Eye (tissue), 1 donor: ENCODE data around the gene GNG10.
A peak's percentile ranks its signal among the peaks of the same experiment; 100 is the strongest.
"Not testable (repeated sequence)": the region's sequence is repeated elsewhere in the genome, so short reads cannot be mapped to it uniquely, and the experiment has no call there.

Experiments
- DNase-seq: peaks from one replicate; pipeline ENCODE4 v3.0.0-alpha.2; 2015

The GNG10 gene

GRCh38 chr9:111661150-111661801, at the start of gene GNG10:
Gene GNG10, plus strand, starts transcription at chr9:111661605. Its CDS starts 30 bp downstream, at chr9:111661635.
- peak; percentile 86 for DNase-seq

DNA sequence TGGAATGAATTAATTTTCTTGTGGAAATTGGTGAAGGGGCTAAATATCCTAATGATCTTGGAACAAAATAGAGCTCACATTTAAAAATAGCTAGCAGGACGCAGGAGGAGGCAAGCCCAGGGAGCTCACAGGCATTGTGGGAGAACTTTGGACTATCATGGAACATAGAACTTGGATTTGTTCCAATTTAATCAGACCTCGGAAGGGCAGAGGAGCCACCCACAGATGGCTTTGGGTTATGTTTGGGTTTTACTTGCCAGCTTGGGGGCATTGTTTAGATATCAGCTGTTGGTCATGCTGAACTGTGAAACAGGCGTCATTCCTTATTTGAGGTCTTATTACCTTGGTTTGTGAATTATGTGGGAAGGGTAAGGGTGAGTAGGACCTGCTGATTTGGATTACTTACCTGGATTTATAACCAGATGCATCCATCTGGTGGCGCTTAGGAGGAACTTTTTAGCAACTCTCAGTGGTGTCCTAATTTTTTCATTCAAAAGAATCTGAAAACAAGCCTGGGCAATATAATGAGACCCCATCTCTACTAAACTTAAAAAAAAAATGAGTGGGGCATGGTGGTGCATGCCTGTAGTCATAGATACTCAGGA, 47.9 kb upstream of the GNG10 start:
- no peak for DNase-seq

DNA sequence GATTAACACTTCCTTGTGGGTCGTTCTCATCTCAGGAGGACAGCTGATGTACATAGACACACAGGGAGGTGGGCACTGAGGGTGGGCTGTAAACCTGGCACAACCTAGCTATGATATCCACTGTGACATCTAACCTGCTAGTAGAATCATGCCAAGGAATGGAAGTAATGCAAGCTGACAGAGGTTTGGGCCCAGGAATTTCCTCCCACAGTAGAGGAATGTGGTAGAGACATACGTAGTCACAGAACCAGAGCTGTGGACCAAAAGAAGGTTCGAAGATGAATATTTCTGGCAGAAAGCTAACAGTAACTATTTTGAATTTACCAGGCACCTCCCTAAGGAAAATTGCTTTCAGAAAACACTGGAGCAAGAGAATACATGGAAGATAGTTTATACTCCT, 45.5 kb upstream of the GNG10 start:
- no peak for DNase-seq

GRCh38 chr9:111617349-111617748, 44.1 kb upstream of the GNG10 start:
- DNase-seq: not testable (repeated sequence)

- DNase-seq: peak; percentile 53
Observed at GRCh38 chr9:111621895-111622480, 39.4 kb upstream of the GNG10 start.

GRCh38 chr9:111622626-111623025, 38.8 kb upstream of the GNG10 start:
- DNase-seq: no peak

- no peak for DNase-seq
Observed at GRCh38 chr9:111627260-111627963, 34.0 kb upstream of the GNG10 start.

- no peak for DNase-seq
Observed at GRCh38 chr9:111628411-111628810, 33.0 kb upstream of the GNG10 start.

DNA sequence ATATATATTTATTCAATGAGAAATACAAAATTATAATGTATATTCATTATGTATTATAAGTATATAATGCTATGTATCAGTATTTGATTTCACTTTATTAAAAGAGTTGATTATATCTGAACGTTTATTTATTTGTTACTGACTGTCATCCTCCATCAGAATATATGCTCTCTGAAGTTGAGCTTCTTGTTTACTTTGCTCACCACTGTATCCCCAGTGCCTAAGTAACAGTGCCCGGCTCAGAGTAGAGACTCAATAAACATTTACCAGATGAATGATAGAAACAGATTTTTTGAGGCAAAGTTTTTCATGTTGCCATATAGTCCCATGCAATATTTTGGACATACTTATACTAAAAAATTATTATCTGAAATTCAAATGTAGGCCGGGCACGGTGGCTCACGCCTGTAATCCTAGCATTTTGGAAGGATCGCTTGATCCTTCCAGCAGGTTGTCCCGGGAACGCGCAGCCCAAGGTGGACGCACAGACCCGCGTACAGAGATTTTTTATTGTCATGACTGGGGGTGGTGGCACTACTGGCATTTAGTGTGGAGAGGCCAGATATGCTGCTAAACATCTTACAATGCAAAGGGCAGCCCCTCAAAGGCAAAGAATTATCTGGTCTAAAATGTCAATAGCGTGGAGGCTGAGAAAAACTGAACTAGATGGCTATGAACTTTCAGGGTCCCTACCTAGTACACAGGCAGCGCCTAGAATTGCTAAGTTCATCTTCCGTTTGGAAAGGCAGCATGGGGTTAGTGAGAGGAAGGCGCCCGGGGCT, 31.0 kb upstream of the GNG10 start:
- DNase-seq: no peak

DNA sequence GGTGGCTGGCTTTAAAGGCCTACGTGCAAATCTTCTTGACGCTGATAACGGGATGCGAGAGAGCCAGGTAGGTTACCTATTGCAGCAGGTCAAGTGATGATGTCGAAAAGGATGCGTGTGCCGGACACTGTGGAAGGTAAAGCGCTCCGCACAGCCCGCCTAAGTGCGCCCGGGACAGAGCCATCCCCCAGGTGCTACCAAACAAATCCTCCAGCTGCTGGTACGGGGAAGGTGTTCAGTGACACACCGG, 30.5 kb upstream of the GNG10 start:
- DNase-seq: no peak

- peak; percentile 99 for DNase-seq
Observed at GRCh38 chr9:111631214-111631971, 30.0 kb upstream of the GNG10 start, which contains the start of gene DNAJC25. Gene DNAJC25, plus strand, starts transcription at chr9:111631334. Its CDS starts 74 bp downstream, at chr9:111631408.

- no peak for DNase-seq
Observed at GRCh38 chr9:111632060-111632459, 29.3 kb upstream of the GNG10 start.

DNA sequence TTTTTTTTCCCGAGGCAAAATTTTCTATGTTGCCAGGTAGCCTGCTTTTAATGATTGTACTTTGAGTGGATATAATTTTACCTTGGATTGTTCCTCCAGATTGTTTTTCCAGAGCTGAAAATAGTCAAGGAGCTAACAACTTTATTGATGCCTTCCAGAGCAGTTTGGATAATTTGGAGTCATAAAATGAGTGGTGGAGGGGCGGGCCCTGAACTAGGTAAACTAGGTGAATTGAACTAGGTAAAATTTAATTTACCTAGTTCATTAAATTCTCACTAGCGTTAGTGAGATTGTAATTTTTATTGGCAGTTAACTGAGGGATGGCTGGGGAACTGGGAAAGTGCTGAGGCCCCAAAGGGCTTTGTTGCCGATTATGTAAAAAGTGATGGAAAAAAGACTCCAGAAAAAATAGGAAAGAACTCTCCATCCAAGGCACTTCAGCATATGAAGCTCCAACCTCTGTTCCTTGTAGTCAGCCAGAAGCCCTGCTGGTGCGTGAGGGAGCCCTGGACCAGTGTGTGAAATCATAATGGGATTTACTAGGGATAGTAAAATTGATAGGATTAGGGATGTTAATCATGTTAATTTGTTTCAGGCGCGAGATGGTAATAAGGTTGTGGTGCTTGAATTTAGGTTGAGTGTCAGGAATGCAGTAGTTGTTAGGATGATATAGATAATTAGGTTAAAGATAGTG, 28.6 kb upstream of the GNG10 start:
- DNase-seq: no peak

GRCh38 chr9:111633389-111633736, 28.0 kb upstream of the GNG10 start:
- no peak for DNase-seq

DNA sequence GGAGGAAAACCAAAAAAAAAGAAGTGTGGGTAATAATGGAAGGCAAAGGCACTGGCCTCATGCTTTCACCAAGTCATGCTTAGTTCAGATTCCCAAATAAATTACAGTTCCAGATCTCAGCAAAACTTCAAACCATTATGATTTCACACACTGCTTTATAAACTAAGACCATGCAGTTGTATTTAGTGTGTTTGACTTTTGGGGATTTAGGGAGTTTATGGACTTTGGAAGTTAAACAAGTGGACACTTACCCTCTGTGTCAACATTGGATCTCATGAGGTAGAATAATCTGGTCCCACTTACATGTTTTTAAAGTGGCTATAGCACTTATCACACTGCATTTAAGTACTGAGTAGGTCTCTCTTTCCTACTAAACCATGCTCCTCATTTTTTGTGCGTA, 26.5 kb upstream of the GNG10 start:
- DNase-seq: no peak

DNA sequence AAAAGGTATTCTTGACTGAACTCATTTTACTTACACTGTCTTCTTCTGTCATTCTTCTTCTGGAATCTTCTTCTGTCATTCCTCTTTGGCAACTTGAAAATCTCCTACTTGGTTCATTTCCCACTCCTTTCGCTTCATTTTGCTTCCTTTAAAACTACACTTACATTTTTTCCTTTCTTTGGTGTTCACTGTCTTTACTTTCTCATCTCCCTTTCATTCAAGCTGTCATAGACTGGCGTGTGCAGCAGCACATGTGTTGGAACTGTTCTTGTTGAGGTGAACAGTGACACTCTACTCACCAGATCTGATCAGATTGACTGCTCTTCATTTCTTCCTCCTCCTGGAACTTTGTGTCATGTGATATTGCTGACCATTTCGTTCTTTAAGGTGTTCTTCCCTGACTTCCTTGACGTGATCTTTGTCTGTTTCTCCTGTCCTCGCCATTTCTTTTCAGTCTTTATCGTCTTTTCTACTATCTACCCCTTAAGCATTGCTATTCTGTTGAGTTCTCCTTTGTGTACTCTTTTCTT, 23.9 kb upstream of the GNG10 start:
- no peak for DNase-seq

DNA sequence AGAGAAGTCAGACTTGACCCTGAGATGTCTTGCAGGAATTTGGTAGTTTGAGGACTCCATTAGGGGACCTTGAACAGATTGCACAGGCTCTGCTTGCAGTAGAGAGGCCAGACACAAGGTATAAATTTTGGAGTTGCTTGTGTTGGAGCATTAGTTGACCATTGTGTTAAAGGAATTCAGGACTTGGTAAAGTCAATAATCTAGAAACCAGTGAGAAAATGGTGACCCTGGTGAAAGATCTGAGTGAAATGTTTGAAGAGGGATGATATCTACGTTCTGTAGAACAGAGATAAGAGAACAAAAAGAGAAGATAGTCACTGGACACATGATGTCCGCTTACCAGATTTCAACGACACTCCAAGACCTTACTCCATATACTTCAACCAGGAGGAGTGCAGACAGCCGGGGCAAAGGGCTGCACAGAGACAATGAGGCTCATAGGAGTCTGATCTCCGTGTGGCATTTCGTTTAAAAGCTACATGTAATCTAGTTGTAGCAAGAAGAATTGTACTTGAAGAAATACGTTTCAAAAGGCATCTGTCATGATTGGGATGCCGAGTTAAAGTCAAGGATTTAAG, 17.1 kb upstream of the GNG10 start:
- DNase-seq: no peak

DNA sequence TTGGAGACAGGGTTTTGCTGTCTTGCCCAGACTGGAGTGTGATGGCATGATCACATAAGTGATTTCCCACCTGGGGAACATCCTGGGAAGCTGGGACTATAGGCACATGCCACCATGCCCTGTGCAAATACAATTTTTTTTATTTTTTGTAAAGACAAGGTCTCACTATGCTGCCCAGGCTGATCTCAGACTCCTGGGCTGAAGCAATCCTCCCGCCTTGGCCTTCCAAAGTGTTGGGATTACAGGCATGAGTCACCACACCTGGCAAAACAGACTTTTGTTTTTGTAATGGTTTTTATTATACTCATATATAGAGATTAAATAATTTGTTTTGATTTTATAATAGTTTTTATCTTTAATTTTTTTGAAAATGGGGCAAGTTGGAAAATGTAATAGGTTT, 15.6 kb upstream of the GNG10 start:
- DNase-seq: no peak

DNA sequence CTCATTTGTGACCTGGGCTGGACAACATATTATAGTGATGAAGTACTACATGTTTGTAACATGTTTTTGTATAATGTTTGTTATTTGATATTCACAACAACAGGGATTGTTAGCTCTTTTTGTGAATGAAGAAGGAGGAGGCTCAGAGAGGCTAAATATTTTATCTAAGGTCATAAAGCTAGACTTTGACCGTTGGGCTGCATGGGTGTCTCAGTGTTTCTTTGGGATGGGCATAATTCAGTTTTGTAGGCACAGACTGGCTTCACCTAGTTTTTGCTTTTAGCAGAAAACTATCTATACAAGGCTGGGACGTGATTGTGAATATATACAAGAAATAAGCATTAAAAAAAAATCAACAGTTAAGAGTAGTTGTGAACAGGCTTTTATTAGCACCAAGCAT, 15.0 kb upstream of the GNG10 start:
- no peak for DNase-seq

GRCh38 chr9:111648066-111648465, 13.3 kb upstream of the GNG10 start:
- DNase-seq: no peak

DNA sequence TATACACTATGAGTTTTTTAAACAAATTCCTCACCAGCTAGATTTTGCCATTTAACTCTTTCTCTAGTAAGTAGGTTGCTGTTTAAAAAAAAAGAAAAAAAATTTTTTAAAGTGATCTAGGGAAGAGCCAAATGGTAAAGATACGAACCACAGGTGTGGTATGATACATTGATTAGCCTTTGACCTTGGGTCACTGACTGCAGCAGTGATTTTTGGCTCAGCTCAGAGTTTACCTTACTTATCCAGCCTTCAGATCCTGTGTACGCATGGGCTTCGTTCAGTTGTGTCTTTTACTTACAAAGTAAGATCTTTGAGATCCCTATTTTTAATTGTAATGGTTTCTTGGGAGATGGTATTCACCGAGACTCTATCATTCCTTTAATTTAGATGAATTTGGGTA, 12.4 kb upstream of the GNG10 start:
- no peak for DNase-seq
